ENCODE data around the gene OPCML. TPM values are rescaled to one million over a fixed set of nuclear protein-coding genes. Genes with fewer than 3 reads are reported as not detected.

The OPCML gene
- total and polyA plus RNA-seq, 2 donors (not counting 1 experiment from before 2014, with no cell fraction given) = not detected

GRCh38 chr11:133253570-133253969, 278.7 kb downstream of the OPCML start:
- Histone ChIP-seq H3K27me3 (replicated peaks in 1 of 4; ENCODE audit: control extremely low read depth in 1 of 4, control insufficient read depth in 3 of 4, insufficient read depth in 4 of 4, low read length in 3 of 4) (no peaks in the 10 kb centered on the region), H3K79me2 (ENCODE audit: control insufficient read depth, insufficient read depth, low read length) (no peaks in the 10 kb centered on the region), H3K4me1 (ENCODE audit: control insufficient read depth in 2 of 2, insufficient read depth in 2 of 2, low read length in 2 of 2) (no peaks in the 10 kb centered on the region), H3K27ac (ENCODE audit: low read length in 2 of 2) (no peak overlapping the region), H3K36me3 (replicated peaks in 1 of 2; ENCODE audit: control extremely low read depth in 1 of 2, control insufficient read depth in 1 of 2, extremely low read depth in 1 of 2, insufficient read depth in 2 of 2, low read length in 1 of 2) (no peaks in the 10 kb centered on the region), H3K9me3 (ENCODE audit: control extremely low read depth in 1 of 3, control insufficient read depth in 2 of 3, insufficient read depth in 1 of 3, low read length in 2 of 3) (no peaks in the 10 kb centered on the region), H3K4me3 (ENCODE audit: control extremely low read depth in 1 of 5, extremely low read depth in 1 of 5, insufficient read depth in 1 of 5, low read depth in 2 of 5, low read length in 4 of 5) (no peak overlapping the region), H4K20me1 (ENCODE audit: control insufficient read depth, insufficient read depth, low read length, poor library complexity, severe bottlenecking) (no peaks in the 10 kb centered on the region), H2AFZ (ENCODE audit: insufficient read depth, low read depth, low read length, poor library complexity, severe bottlenecking) (no peak overlapping the region), H3K4me2 (replicated peaks; ENCODE audit: low read depth, low read length, poor library complexity, severe bottlenecking) (no peak overlapping the region), H3K9ac (ENCODE audit: low read length) (no peak overlapping the region)
- H3K4me1 Mint-ChIP-seq = no peaks in the 10 kb centered on the region
- H3K27me3 Mint-ChIP-seq = no peaks in the 10 kb centered on the region
- POLR2A ChIA-PET = no interaction called here
- no CpG with 5 or more reads among the region's 3 CpGs for WGBS (ENCODE audit: insufficient coverage)
- intact Hi-C loops (cut with micrococcal nuclease) = no loop called here
- H3K9me3 Mint-ChIP-seq (ENCODE audit: insufficient read depth) = peaks cover 2% of the 10 kb centered on the region
- TF ChIP-seq, protein P1, sequence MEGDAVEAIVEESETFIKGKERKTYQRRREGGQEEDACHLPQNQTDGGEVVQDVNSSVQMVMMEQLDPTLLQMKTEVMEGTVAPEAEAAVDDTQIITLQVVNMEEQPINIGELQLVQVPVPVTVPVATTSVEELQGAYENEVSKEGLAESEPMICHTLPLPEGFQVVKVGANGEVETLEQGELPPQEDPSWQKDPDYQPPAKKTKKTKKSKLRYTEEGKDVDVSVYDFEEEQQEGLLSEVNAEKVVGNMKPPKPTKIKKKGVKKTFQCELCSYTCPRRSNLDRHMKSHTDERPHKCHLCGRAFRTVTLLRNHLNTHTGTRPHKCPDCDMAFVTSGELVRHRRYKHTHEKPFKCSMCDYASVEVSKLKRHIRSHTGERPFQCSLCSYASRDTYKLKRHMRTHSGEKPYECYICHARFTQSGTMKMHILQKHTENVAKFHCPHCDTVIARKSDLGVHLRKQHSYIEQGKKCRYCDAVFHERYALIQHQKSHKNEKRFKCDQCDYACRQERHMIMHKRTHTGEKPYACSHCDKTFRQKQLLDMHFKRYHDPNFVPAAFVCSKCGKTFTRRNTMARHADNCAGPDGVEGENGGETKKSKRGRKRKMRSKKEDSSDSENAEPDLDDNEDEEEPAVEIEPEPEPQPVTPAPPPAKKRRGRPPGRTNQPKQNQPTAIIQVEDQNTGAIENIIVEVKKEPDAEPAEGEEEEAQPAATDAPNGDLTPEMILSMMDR (IDR thresholded peaks at IDR 0.05) = no peak
- TF ChIP-seq EZH2 (IDR thresholded peaks at IDR 0.05; ENCODE audit: borderline replicate concordance, insufficient read depth, low read depth, low read length, poor library complexity, severe bottlenecking) = no peak
- CTCF ChIA-PET = no interaction called here
- H3K27ac Mint-ChIP-seq = no peak overlapping the region
- no peak overlapping the region for H3K4me3 Mint-ChIP-seq
- DNase-seq (no peak), ATAC-seq (ENCODE audit: low read depth) (no peak)

- ATAC-seq (ENCODE audit: low read depth) (no peak), DNase-seq (no peak)
- Histone ChIP-seq H3K9ac (ENCODE audit: low read length) (no peak overlapping the region), H3K36me3 (replicated peaks in 1 of 2; ENCODE audit: control extremely low read depth in 1 of 2, control insufficient read depth in 1 of 2, extremely low read depth in 1 of 2, insufficient read depth in 2 of 2, low read length in 1 of 2) (no peaks in the 10 kb centered on the region), H3K27ac (ENCODE audit: low read length in 2 of 2) (no peak overlapping the region), H3K4me2 (replicated peaks; ENCODE audit: low read depth, low read length, poor library complexity, severe bottlenecking) (no peak overlapping the region), H3K9me3 (ENCODE audit: control extremely low read depth in 1 of 3, control insufficient read depth in 2 of 3, insufficient read depth in 1 of 3, low read length in 2 of 3) (no peaks in the 10 kb centered on the region), H3K4me3 (ENCODE audit: control extremely low read depth in 1 of 5, extremely low read depth in 1 of 5, insufficient read depth in 1 of 5, low read depth in 2 of 5, low read length in 4 of 5) (no peak overlapping the region), H3K4me1 (ENCODE audit: control insufficient read depth in 2 of 2, insufficient read depth in 2 of 2, low read length in 2 of 2) (no peaks in the 10 kb centered on the region), H3K79me2 (ENCODE audit: control insufficient read depth, insufficient read depth, low read length) (no peaks in the 10 kb centered on the region), H3K27me3 (replicated peaks in 1 of 4; ENCODE audit: control extremely low read depth in 1 of 4, control insufficient read depth in 3 of 4, insufficient read depth in 4 of 4, low read length in 3 of 4) (no peaks in the 10 kb centered on the region), H4K20me1 (ENCODE audit: control insufficient read depth, insufficient read depth, low read length, poor library complexity, severe bottlenecking) (no peaks in the 10 kb centered on the region), H2AFZ (ENCODE audit: insufficient read depth, low read depth, low read length, poor library complexity, severe bottlenecking) (no peak overlapping the region)
- TF ChIP-seq, protein P1 (IDR thresholded peaks at IDR 0.05) = no peak
- no peaks in the 10 kb centered on the region for H3K27me3 Mint-ChIP-seq
- H3K27ac Mint-ChIP-seq = no peak overlapping the region
- H3K4me1 Mint-ChIP-seq = no peaks in the 10 kb centered on the region
- POLR2A ChIA-PET = no interaction called here
- WGBS (ENCODE audit: insufficient coverage) = no CpG with 5 or more reads among the region's 3 CpGs
- peaks cover 4% of the 10 kb centered on the region for H3K9me3 Mint-ChIP-seq (ENCODE audit: insufficient read depth)
- no peak overlapping the region for H3K4me3 Mint-ChIP-seq
- intact Hi-C loops (cut with micrococcal nuclease) = no loop called here
- CTCF ChIA-PET = no interaction called here
Measured at GRCh38 chr11:133251841-133252240, 280.5 kb downstream of the OPCML start.
